SK-N-SH treated with all-trans-retinoic acid at 6 μM for 48 hours (cell line): ENCODE measurements around the gene NSG1.

ENCODE experiments used
- CSRNP3 ChIP-seq: fragments of 250-450 bp; sonication (Bioruptor Pico); IDR thresholded peaks from 2 replicates; pipeline ENCODE4 v1.5.1; 2021; ENCODE audit warnings: mild to moderate bottlenecking, moderate library complexity
- ZFP3 ChIP-seq: fragments of 250-450 bp; sonication (Bioruptor Pico); IDR thresholded peaks from 2 replicates; pipeline ENCODE4 v1.5.0; 2020; ENCODE audit warnings: mild to moderate bottlenecking, moderate library complexity
- ZFP30 ChIP-seq: fragments of 450-650 bp; formaldehyde crosslinking; IDR thresholded peaks from 2 replicates; pipeline ENCODE4 v1.5.0; 2022; ENCODE audit warnings: mild to moderate bottlenecking, moderate library complexity
- ZNF565 ChIP-seq: fragments of 450-650 bp; formaldehyde crosslinking; conservative IDR thresholded peaks from 2 replicates; pipeline ENCODE4 v1.5.0; 2020; ENCODE audit warnings: low read depth, mild to moderate bottlenecking, moderate library complexity
- TF ChIP-seq, protein P1 (sequence below): fragments of 250-450 bp; sonication (Bioruptor Pico); IDR thresholded peaks from 2 replicates; pipeline ENCODE4 v1.5.0; 2020; ENCODE audit warnings: mild to moderate bottlenecking, moderate library complexity

- TF ChIP-seq CSRNP3 (CRISPR knock-in tag) = no peak
- no peak for TF ChIP-seq ZFP30 (CRISPR knock-in tag)
- no peak for TF ChIP-seq ZFP3 (CRISPR knock-in tag)
- TF ChIP-seq ZNF565 (CRISPR knock-in tag) = no peak
- TF ChIP-seq, protein P1, sequence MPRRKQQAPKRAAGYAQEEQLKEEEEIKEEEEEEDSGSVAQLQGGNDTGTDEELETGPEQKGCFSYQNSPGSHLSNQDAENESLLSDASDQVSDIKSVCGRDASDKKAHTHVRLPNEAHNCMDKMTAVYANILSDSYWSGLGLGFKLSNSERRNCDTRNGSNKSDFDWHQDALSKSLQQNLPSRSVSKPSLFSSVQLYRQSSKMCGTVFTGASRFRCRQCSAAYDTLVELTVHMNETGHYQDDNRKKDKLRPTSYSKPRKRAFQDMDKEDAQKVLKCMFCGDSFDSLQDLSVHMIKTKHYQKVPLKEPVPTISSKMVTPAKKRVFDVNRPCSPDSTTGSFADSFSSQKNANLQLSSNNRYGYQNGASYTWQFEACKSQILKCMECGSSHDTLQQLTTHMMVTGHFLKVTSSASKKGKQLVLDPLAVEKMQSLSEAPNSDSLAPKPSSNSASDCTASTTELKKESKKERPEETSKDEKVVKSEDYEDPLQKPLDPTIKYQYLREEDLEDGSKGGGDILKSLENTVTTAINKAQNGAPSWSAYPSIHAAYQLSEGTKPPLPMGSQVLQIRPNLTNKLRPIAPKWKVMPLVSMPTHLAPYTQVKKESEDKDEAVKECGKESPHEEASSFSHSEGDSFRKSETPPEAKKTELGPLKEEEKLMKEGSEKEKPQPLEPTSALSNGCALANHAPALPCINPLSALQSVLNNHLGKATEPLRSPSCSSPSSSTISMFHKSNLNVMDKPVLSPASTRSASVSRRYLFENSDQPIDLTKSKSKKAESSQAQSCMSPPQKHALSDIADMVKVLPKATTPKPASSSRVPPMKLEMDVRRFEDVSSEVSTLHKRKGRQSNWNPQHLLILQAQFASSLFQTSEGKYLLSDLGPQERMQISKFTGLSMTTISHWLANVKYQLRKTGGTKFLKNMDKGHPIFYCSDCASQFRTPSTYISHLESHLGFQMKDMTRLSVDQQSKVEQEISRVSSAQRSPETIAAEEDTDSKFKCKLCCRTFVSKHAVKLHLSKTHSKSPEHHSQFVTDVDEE (CRISPR knock-in tag) = no peak
Measured at GRCh38 chr4:4391866-4392265, 5.0 kb downstream of the NSG1 start.
